Fibroblast of pulmonary artery (primary cell): ENCODE results near the gene CA12.

Experiments
- DNase-seq: peaks from one replicate; pipeline ENCODE4 v3.0.0-alpha.2; 2010; ENCODE audit warnings: low read depth
- H3K4me3 ChIP-seq: replicated peaks from 2 replicates; pipeline ENCODE4 v1.5.1; 2011; ENCODE audit warnings: low read depth, mild to moderate bottlenecking, control low read depth, low read length, moderate library complexity
- TF ChIP-seq, protein P1 (sequence below): IDR thresholded peaks from 2 replicates; pipeline ENCODE4 v1.5.1; 2011; ENCODE audit warnings: mild to moderate bottlenecking, control low read depth, low read length, inconsistent platforms; ENCODE audit errors: missing control alignments

Gene CA12

DNA sequence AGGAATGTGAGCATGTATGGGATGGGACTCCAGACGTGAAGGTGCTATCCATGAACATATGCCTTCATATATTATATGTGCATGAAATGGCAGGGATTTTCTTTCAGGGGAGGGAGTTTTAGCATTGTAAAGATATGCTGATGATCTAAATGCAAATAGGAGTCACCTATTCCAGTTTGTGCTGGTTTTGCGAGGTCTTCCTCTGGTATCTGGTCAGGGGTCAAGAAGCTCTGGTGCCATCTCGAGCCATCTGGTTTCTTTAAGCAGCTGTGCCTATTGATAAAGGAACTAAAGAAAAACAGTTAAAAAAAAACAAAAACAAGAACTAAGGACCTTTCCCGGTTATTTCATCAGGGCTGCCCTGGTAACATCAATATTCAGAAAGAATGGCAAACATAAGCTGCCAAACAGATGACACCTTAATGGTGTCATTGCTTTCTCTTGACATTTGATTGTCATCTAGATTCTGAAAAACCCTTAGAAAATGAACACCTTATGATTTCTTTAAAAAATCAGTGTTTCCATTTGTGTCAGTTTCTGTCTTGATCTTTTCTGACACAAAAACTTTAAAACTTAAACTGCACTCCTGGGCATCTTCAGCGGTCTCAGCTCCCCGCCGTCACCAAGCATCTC, 81.6 kb downstream of the CA12 start:
- TF ChIP-seq, protein P1, sequence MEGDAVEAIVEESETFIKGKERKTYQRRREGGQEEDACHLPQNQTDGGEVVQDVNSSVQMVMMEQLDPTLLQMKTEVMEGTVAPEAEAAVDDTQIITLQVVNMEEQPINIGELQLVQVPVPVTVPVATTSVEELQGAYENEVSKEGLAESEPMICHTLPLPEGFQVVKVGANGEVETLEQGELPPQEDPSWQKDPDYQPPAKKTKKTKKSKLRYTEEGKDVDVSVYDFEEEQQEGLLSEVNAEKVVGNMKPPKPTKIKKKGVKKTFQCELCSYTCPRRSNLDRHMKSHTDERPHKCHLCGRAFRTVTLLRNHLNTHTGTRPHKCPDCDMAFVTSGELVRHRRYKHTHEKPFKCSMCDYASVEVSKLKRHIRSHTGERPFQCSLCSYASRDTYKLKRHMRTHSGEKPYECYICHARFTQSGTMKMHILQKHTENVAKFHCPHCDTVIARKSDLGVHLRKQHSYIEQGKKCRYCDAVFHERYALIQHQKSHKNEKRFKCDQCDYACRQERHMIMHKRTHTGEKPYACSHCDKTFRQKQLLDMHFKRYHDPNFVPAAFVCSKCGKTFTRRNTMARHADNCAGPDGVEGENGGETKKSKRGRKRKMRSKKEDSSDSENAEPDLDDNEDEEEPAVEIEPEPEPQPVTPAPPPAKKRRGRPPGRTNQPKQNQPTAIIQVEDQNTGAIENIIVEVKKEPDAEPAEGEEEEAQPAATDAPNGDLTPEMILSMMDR = no peak
- DNase-seq = no peak
- H3K4me3 ChIP-seq = no peak overlapping the region

DNA sequence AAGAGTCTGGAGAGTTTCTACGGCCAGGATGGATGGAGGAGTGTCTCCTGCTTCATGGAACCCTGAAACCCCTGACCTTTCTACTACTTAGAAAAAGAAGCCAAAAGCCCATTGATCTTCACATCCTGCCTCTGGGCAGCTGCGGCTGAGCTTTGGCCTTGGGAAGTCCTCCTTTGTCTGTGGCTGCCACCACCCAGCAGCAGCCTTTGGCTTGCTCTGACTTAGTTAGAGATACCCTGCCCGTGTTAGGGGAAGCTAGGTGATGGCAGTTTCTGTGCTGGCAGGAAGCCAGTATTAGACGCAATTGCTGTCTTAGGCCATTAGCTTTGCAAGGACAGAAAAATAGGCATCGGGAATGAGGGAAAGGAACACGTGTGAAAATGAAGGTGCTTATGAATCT, 85.5 kb downstream of the CA12 start:
- TF ChIP-seq, protein P1 = no peak
- H3K4me3 ChIP-seq = no peak overlapping the region
- DNase-seq = no peak

DNA sequence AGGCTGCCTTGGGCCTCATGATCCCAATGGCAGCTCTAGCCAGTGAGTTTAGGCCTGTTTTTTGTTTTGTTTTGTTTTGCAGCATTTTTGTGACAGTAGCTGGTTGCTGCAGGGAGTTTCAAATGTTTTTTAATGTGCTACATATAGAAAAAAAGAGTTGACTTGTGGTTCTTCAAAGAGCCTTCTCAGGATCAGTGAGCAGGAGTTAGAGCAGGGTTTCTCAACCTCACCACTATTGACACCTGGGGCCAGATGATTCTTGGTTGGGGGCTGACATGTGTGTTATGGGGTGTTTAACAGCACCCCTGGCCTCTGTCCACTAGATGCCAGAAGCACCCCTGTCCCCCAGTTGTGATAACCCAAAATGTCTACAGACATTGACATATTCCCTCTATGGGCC, 86.3 kb downstream of the CA12 start:
- TF ChIP-seq, protein P1 = no peak
- DNase-seq = no peak
- H3K4me3 ChIP-seq = no peak overlapping the region

DNA sequence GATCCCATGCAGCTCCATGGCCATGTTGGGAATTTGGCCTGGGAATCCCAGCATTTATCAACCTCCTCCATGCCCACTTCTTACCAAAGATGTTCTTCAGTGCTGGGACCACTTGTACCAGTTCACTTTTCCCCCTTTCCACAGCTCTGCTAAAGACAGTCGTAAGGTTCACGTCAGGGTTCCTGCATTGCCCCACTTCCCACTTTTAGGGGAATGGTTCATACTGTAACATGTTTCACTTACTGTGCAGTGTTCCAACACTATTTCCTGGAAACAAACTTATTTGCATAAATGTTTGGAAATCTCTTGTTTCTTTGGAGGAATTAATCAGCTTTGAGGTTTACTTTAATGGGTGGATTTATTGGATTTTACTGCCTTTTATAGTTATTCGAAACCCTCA, 87.3 kb downstream of the CA12 start:
- no peak for DNase-seq
- TF ChIP-seq, protein P1 = no peak
- no peak overlapping the region for H3K4me3 ChIP-seq

DNA sequence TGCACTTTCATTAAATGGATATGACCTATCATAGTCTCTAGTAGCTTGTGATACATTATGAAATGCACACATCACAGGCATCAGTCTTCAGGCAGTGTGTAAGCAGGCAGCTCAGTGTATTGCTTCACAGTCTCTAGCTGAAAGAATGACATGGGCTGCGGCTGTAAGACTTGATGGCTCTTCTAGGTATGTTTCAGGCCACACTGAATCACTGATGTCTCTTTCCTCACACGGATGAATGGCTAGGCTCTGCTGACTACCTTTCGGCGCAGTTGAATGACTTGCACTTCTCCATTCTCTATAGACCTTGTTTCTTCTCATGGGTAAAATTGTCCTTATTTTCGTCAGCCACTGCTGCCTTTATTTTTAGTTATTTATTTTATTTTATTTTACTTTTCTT, 88.9 kb downstream of the CA12 start:
- H3K4me3 ChIP-seq = no peak overlapping the region
- DNase-seq = peak; percentile 47
- TF ChIP-seq, protein P1 = no peak

DNA sequence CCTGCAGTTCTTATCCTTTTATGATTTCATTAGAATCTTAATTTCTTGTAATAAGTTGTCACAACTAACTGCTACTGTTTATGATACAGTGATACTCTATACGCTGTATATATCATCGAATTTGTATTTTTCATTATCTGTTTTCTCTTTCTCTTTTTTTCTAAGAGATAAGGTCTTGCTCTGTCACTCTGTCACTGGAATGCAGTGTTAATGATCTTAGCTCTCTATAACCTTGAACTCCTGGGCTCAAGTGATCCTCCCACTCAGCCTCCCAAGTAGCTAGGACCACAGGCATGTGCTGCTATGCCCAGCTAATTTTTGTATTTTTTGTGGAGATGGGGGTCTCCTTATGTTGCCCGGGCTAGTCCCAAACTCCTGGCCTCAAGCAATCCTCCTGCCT, 89.4 kb downstream of the CA12 start:
- no peak overlapping the region for H3K4me3 ChIP-seq
- TF ChIP-seq, protein P1 = no peak
- no peak for DNase-seq

DNA sequence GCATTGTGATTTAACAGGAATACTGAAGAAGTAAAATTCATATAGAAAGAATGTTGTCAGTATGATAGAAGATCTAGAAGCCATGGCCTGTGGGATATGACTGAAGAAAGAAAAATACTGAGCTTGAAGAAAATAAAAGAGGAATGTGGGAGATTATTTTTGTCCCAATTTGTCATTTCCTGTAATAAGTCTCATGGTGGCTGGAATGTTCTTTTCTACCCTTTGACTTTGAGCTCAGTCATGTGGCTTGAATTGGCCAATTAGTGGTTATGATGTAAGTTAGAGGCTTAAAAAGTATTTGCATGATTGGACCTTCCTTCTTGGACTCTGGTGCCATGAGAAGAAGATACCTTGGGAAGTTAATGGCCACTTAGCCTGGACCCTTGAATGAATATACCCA, 90.1 kb downstream of the CA12 start:
- H3K4me3 ChIP-seq = no peak overlapping the region
- DNase-seq = peak; percentile 91
- TF ChIP-seq, protein P1 = no peak
